NCI-H1105 treated with DMSO at 0.1 percent for 48 hours (cell line): ENCODE results near the gene SLC37A3.
"Not testable (repeated sequence)": the region's sequence is repeated elsewhere in the genome, so short reads cannot be mapped to it uniquely, and the experiment has no call there.

Experiments
- DNase-seq: peaks from one replicate; lab custom pipeline; 2025; lab: John Stamatoyannopoulos, UW

Gene SLC37A3

GRCh38 chr7:140312141-140312846 lies 86.0 kb downstream of the SLC37A3 start:
- no peak for DNase-seq

DNA sequence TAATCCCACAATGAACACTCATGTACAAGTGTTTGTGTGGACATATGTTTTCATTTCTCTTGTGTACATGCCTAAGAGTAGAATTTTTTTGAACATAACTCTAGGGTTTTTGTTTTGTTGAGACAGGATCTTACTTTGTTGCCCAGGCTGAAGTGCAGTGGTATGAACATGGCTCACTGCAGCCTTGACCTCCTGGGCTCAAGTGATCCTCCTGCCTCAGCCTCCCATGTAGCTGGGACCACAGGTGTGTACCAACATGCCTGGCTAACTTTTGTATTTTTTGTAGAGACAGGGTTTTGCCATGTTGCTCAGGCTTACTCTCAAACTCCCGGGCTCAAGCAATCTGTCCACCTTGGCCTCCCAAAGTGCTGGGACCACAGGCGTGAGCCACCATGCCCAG lies 87.2 kb downstream of the SLC37A3 start:
- not testable (repeated sequence) for DNase-seq

GRCh38 chr7:140310337-140311002 lies 87.9 kb downstream of the SLC37A3 start:
- no peak for DNase-seq

DNA sequence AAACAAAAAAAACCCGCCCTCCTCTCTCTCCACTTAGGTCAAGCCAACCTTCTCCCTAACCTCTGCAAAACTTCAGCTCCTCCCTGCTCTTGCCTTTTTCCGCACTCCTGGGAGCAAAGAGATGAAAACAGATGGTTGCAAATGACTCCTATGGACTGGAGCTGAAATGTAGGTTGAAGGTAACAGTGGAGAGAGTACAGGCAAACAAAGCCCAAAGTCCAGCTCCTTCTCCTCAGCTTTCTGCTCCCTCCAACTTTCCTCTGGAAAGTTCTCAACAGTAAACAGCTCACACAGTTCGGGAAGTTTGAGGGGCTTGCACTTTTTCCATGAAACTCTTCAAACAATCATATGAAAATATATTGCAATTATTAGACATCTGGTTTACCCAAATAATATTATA lies 90.3 kb downstream of the SLC37A3 start:
- no peak for DNase-seq

GRCh38 chr7:140304191-140304799 lies 94.0 kb downstream of the SLC37A3 start:
- DNase-seq, result no peak

DNA sequence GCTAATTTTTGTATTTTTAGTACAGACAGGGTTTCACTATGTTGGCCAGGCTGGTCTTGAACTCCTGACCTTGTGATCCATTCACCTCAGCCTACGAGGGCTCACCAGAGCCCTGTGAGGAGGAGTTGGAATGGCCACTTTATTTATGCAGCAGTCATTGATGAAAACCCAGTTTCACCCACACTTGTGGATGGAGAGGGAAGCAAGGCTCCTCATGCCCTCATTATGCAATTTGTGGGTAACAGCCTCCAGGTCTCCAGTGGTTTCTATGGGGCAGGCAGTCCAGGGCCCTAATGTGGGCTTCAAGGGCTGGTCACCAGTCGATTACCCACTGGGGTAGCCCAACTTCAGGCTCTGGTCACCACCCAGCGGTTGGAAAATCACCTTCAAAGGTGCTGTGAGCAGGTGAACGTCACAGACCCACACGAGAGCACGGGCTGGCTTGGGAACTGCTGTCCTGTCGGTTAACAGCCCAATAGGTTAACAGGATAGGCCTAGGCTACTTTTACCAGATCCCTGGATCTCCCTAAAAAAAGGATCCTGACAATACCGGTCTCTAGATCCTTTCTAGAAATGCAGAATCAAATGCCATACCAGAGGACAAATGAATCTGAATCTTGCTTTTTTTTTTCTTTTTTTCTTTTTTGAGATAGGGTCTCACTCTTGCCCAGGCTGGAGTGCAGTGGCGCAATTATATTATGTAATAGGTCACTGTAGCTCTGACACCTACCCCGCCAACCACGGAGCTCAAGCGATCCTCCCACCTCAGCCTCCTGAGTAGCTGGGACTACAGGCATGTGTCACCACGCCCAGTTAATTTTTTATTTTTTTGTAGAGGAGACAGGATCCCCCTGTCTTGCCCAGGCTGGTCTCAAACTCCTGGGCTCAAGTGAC lies 97.8 kb downstream of the SLC37A3 start:
- no peak for DNase-seq

GRCh38 chr7:140298213-140298612 lies 100.1 kb downstream of the SLC37A3 start:
- no peak for DNase-seq

- DNase-seq, result no peak
These were observed 101.1 kb downstream of the SLC37A3 start for GRCh38 chr7:140297192-140297591.

GRCh38 chr7:140295224-140295738 lies 103.0 kb downstream of the SLC37A3 start:
- no peak for DNase-seq

DNA sequence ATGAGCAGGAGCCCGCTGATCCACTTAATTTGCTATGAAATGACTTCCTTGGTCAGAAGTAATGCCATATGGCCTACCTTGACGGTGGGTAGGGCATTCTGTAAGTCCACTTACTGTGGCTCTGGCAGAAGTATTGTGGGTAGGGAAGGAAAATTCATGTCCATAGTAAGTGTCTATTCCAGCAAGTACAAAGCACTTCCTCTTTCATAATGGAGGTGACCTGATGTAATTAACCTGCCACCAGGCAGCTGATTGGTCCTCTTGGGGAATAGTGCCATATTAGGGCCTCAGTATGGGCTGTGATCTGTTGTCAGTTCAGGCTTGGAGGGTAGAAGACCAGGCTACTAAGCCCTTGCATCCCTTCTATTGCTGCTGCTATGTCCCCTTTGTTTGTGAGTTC lies 103.9 kb downstream of the SLC37A3 start:
- no peak for DNase-seq

DNA sequence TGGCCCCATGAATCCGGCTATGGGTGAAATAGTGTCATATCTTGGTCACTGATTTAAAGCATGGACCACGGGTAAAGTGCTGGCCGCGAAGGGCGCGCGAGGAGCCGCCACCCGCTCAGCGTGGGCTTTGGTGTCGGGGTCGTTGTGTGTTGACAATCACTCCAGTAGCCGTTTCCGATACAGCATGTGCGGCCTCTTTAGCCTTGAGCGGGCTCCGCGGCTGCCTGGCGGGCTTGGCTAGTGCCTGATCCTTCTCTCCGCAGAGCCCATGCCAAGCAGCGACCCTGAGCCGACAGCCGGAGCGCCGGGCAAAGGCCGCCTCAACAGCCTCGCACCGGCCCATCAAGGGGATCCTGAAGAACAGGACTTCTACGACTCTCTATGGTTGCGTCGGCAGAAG lies 105.9 kb downstream of the SLC37A3 start:
- DNase-seq, result no peak

DNA sequence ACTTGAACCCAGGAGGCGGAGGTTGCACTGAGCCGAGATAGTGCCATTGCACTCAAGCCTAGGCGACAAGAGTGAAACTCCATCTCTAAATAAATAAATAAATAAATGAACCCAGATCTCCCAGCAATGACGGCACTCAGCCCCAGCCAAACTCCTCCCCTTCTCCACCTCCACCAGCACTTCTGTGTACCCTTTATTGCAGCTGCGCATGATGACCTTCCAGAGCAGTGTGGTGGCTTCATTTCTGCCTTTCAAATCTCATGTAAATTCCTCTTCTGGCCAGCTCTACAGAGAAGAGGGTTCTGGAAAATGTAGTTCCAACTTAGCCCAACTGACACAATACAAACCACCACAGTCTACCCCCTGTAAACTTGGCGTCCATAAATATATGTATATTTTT lies 108.5 kb downstream of the SLC37A3 start:
- no peak for DNase-seq

GRCh38 chr7:140287988-140288387 lies 110.3 kb downstream of the SLC37A3 start:
- no peak for DNase-seq

DNA sequence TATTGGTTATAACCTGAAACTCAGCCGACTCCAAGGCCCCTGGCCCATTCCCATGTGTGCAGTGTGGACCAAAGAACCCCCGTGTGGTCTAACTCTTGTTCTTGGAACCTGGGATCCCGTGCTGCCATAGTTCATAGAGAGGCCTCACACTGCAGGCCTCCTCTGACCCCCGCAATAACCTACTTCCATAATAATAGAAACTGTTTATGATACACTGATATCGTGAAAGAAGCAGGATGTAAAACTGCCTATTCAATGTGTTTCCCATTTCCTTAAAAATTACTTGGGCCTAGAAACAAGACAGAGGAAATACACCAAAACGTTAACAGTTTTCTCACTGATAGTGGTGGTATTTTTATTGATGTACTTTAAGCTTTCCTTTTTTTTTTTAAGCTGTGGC lies 112.4 kb downstream of the SLC37A3 start:
- no peak for DNase-seq

DNA sequence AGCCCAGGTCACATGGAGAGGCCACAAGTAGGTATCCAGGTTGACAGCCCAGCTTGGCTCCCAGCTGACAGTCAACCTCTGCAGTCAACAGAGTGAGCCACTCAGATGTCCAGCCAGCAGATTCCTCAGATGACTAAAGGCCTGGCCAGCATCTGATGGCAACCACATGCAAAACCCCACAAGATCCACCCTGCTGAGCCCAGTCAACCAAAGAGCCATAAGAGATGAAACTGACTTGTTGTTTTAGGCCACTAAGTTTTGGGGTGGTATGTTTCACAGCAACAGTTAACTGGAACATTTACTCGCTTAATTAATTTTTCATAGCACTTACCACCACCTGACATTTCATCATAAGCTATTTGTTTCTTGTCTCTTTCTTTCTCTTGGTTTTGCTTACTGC lies 114.3 kb downstream of the SLC37A3 start:
- no peak for DNase-seq
